Esophagus muscularis mucosa (tissue), 4 donors: ENCODE data around the gene C16orf87. TPM values are rescaled to one million over a fixed set of nuclear protein-coding genes. Genes with fewer than 3 reads are reported as not detected.
"Not testable (repeated sequence)": the region's sequence is repeated elsewhere in the genome, so short reads cannot be mapped to it uniquely, and the experiment has no call there.

Experiments used
- DNase-seq: peaks from one replicate; pipeline ENCODE4 v3.0.0-alpha.2; 2017; ENCODE audit errors: extremely low spot score
- H3K27ac ChIP-seq, 4 donors: fragments of 200-600 bp; sonication (generic); replicated peaks in 1 of 4; 1 replicate in 3 of 4; 2 replicates in 1 of 4; pipeline ENCODE4 v1.5.1; 2016 to 2019; ENCODE audit warnings: mild to moderate bottlenecking in 1 of 4
- H3K27me3 ChIP-seq, 4 donors: fragments of 200-600 bp; sonication (generic); one replicate each; pipeline versions ENCODE4 v1.5.1 to v1.6.0; 2016 to 2019
- H3K36me3 ChIP-seq, 4 donors: fragments of 200-600 bp; sonication (generic); one replicate each; pipeline ENCODE4 v1.5.1; 2016 to 2019
- H3K4me1 ChIP-seq, 4 donors: fragments of 200-600 bp; sonication (generic); one replicate each; pipeline ENCODE4 v1.5.1; 2016 to 2019
- H3K4me3 ChIP-seq, 4 donors: fragments of 200-600 bp; sonication (generic); 1 replicate in 2 of 4; 2 replicates in 2 of 4; pipeline ENCODE4 v1.5.1; 2016 to 2019; ENCODE audit warnings: mild to moderate bottlenecking in 4 of 4, moderate library complexity in 1 of 4
- H3K9me3 ChIP-seq, 4 donors: fragments of 200-600 bp; sonication (generic); 1 replicate in 3 of 4; 2 replicates in 1 of 4; pipeline ENCODE4 v1.5.1; 2016 to 2019
- CTCF ChIP-seq, 3 experiments: fragments of 200-600 bp in 2 of 3; fragments of 450-650 bp in 1 of 3; sonication (generic) in 2 of 3; IDR thresholded peaks; one replicate each; pipeline ENCODE4 v1.5.1; 2017 to 2019; ENCODE audit warnings: antibody characterized with exemption in 3 of 3, mild to moderate bottlenecking in 2 of 3, moderate library complexity in 1 of 3
- EP300 ChIP-seq: sonication (generic); formaldehyde crosslinking; IDR thresholded peaks from one replicate; pipeline ENCODE4 v1.6.1; 2017; ENCODE audit warnings: antibody characterized with exemption
- POLR2A ChIP-seq: fragments of 450-650 bp; IDR thresholded peaks from one replicate; pipeline ENCODE4 v1.6.1; 2017; ENCODE audit warnings: antibody characterized with exemption, moderate library complexity, mild to moderate bottlenecking, low read depth
- POLR2AphosphoS5 ChIP-seq, 2 donors: sonication (generic); formaldehyde crosslinking; IDR thresholded peaks; one replicate each; pipeline ENCODE4 v1.6.1; 2017; ENCODE audit warnings: antibody characterized with exemption in 2 of 2
- WGBS: methylation state at CpG from one replicate; pipeline ENCODE4 v1.1.5; 2018; 5-methylcytosine and 5-hydroxymethylcytosine counted together
- intact Hi-C: fragments of 100-400 bp; cut with DNase I; formaldehyde crosslinking; loops from one replicate; pipeline ENCODE4 v1.15.1; 2023
- total RNA-seq, 4 donors: library from RNA; depleted of rRNA; stranded (reverse); fragments of >200 nt; gene quantifications; one replicate each; pipeline versions ENCODE4 v1.1.0 to v1.2.1, GENCODE V29; 2016

The C16orf87 gene
- total RNA-seq = 10 to 100 TPM in 1 of 4 donors, 1 to 10 TPM in 3; 7.0 to 11.2 (median 8.6) TPM

GRCh38 chr16:46830902-46831647 is at the start of gene C16orf87:
C16orf87 (minus strand) TSS chr16:46831180; CDS start chr16:46831149, 31 bp downstream.
- intact Hi-C loops = no loop called here

GRCh38 chr16:46875243-46875642 is 44.3 kb upstream of the C16orf87 start:
- no peak overlapping the region for H3K27ac ChIP-seq
- no peaks in the 10 kb centered on the region for H3K9me3 ChIP-seq
- no peak for DNase-seq
- H3K4me3 ChIP-seq = no peak overlapping the region
- H3K4me1 ChIP-seq = no peaks in the 10 kb centered on the region
- no peaks in the 10 kb centered on the region for H3K27me3 ChIP-seq
- TF ChIP-seq POLR2AphosphoS5 (IDR thresholded peaks at IDR 0.05) = no peak
- no peak for TF ChIP-seq POLR2A
- no peak for TF ChIP-seq CTCF (IDR thresholded peaks at IDR 0.05)
- intact Hi-C loops = no loop called here
- 94% methylated on average over 8 of the region's 8 CpGs for WGBS
- no peaks in the 10 kb centered on the region for H3K36me3 ChIP-seq

More at GRCh38 chr16:46830902-46831647, at the start of gene C16orf87:
- Histone ChIP-seq H3K4me3 (peak within 1 kb of the TSS; percentile 78 to 99 (median 86)), H3K27me3 (no peaks in the 10 kb centered on the region), H3K9me3 (no peaks in the 10 kb centered on the region), H3K36me3 (no peaks in the 10 kb centered on the region), H3K27ac (peak within 1 kb of the TSS; percentile 88 to 93 (median 91)), H3K4me1 (peaks cover 7 to 24% (median 15%) of the 10 kb centered on the region in 4 donors)
- peak; percentile 97 for DNase-seq
- no peak for TF ChIP-seq POLR2A
- peak; percentile 61 to 71 for TF ChIP-seq POLR2AphosphoS5 (IDR thresholded peaks at IDR 0.05)
- no peak for TF ChIP-seq EP300
- TF ChIP-seq CTCF (IDR thresholded peaks at IDR 0.05) = no peak
- WGBS = no CpG with 5 or more reads among the region's 94 CpGs

GRCh38 chr16:46873201-46873600 is 42.2 kb upstream of the C16orf87 start:
- Histone ChIP-seq H3K9me3 (no peaks in the 10 kb centered on the region), H3K27me3 (no peaks in the 10 kb centered on the region), H3K27ac (no peak overlapping the region), H3K4me3 (no peak overlapping the region), H3K36me3 (no peaks in the 10 kb centered on the region), H3K4me1 (no peaks in the 10 kb centered on the region)
- 88% methylated on average over 3 of the region's 3 CpGs for WGBS
- TF ChIP-seq EP300 (no peak), POLR2A (no peak), CTCF (IDR thresholded peaks at IDR 0.05) (no peak), POLR2AphosphoS5 (IDR thresholded peaks at IDR 0.05) (no peak)
- DNase-seq = no peak
- intact Hi-C loops = no loop called here

GRCh38 chr16:46871597-46871996 is 40.6 kb upstream of the C16orf87 start:
- 75% methylated on average over 5 of the region's 8 CpGs for WGBS
- TF ChIP-seq EP300 (no peak), POLR2AphosphoS5 (IDR thresholded peaks at IDR 0.05) (no peak), CTCF (IDR thresholded peaks at IDR 0.05) (no peak), POLR2A (no peak)

GRCh38 chr16:46868891-46869290 is 37.9 kb upstream of the C16orf87 start:
- intact Hi-C loops, H3K4me1 ChIP-seq, H3K36me3 ChIP-seq, H3K27ac ChIP-seq, H3K4me3 ChIP-seq, DNase-seq, H3K27me3 ChIP-seq, H3K9me3 ChIP-seq: not testable (repeated sequence)
- WGBS = 80% methylated on average over 2 of the region's 2 CpGs

More at GRCh38 chr16:46871597-46871996, 40.6 kb upstream of the C16orf87 start:
- no peaks in the 10 kb centered on the region for H3K4me1 ChIP-seq
- DNase-seq = no peak
- no peaks in the 10 kb centered on the region for H3K36me3 ChIP-seq
- no peaks in the 10 kb centered on the region for H3K9me3 ChIP-seq
- H3K27me3 ChIP-seq = no peaks in the 10 kb centered on the region
- H3K4me3 ChIP-seq = no peak overlapping the region
- intact Hi-C loops = no loop called here
- H3K27ac ChIP-seq = no peak overlapping the region

- H3K4me3 ChIP-seq, H3K4me1 ChIP-seq, intact Hi-C loops, DNase-seq, H3K27ac ChIP-seq, H3K27me3 ChIP-seq, H3K36me3 ChIP-seq, H3K9me3 ChIP-seq: not testable (repeated sequence)
- 90% methylated on average over 2 of the region's 2 CpGs for WGBS
These were observed 36.5 kb upstream of the C16orf87 start for GRCh38 chr16:46867486-46867885.
